NCI-H774 (cell line): ENCODE data around the gene TPO.

Experiments
- DNase-seq: peaks from one replicate; lab custom pipeline; 2025; lab: John Stamatoyannopoulos, UW

Gene TPO

DNA sequence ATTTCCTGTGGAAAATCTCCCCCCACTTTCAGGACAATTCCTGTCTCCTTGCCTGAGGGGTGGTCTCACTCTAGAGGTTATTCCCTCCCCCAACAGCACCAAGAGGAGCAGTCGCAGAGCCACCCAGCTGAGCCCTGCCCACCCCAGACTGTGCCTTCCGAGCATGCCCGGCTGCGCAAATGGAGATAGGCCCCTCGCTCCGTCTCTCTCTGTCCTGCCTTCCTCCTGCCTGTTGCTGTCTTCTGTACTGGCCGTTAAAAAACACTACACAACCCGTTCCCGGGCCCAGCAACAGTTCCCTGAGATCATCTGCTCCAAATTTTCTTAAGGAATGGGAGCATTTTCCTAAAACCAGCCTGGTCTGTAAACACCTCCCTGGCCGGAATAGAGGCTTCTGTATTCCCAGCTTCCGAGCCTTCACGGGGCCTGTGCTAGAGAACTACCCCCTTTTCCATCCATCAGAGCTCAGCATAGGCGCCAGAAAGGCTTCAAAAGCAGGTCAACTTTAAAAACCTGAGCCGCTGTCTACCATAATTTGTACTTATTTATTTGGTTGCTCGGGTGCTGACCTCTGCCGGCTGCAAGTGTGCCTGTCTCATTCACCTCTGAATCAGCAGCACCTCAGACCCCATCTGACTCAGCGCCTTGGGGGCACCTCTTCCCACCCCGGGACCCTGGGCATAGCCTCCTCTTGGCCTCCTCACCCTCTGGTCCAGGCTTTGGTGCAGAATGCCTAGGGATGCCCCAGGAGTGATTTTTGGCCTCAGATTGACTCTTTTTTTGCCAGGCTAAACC, 171.6 kb downstream of the TPO start:
- DNase-seq = no peak

DNA sequence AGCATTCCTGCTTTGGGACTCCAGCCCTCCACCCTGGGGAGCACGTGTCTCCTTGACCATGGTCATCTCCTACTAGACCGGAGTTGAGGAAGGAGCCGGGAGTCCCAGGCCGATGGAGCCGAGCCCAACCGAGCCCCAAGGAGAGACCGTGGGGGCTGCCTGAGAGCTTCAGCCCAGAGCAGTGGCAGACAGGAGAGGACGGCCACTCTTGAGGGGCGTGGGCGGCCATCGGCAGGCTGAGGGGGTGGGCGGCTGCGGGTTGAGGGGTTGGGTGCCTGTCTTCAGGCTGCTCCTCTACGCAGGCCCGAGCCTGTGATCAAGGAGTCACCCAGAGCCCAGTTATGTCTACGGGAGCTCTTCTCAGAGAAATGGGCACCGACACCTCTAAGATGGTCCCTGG, 172.4 kb downstream of the TPO start:
- DNase-seq = no peak

GRCh38 chr2:1586251-1586922, 173.1 kb downstream of the TPO start:
- no peak for DNase-seq

DNA sequence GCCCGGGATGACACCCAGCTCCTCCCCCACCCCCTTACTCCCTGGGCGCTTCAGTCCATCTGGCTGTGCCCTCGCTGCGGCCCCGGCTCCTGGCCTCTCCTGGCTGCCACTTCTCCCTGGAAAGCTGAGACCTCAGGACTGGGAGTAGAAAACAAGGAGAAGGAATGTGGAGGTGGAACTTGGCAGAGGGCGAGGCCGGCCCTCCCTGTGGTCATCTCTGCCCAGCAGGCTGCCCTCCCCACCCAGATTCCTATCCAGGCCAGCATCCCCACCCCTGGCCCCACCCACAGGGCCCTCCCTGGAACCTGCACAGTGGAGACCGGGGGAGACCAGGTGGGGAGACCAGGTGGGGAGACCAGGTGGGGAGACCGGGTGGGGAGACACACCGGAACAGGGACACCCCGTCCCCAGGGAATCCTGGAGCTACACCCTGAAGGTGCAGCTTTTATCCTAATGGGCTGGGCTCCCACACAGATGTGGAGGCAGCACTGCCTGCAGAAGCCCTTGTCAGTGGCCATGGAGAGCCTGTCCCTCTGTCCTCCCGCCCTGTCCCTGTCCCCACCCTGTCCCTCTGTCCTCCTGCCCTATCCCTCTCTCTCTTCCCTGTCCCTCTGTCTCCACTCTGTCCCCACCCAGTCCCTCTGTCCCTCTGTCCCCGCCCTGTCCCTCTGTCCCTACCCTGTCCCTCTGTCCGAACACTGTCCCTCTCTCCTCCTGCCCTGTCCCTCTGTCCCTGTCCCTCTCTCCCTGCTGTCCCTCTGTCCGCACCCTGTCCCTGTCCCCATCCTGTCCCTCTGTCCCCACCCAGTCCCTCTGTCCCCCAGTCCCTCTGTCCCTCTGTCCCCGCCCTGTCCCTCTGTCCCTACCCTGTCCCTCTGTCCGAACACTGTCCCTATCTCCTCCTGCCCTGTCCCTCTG, 173.9 kb downstream of the TPO start:
- DNase-seq = no peak

DNA sequence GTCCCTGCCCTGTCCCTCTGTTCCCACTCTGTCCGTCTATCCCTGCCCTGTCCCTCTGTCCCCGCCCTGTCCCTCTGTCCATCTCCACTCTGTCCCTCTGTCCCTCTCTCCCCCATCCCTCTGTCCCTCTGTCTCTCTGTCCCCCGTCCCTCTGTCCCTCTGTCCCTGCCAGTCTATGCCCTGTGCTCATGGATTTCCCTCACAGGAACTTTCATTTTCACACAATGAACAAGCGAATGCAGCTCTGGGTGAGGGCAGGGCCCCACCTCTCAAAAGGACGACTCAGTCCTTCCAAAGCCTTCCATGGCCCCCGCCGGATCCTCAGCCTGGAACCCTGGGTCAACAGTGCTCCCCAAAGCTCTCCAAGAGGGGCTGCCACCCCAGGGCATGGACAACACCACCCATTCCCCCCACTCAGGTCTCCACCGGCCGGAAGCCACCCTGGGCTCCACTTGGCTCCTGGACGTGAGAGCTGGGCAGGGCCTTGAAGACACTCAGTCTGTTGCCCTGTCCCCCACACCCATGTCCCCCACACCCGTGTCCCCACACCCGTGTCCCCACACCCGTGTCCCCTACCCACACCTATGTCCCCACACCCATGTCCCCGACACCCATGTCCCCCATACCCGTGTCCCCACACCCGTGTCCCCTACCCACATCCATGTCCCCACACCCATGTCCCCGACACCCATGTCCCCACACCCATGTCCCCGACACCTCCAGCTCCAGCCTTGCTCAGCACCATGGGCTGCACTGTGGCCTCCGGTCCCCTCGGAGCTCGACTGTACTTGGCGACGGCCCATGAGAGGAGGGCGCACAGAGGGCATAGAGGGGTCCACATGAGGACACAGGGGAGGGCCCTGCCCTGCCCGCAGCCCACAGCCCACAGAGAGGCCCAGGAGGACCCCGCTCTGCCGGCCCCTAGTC, 175.1 kb downstream of the TPO start:
- DNase-seq = no peak

- no peak for DNase-seq
Observed at GRCh38 chr2:1588978-1589621, 175.8 kb downstream of the TPO start.

- DNase-seq = no peak
Observed at GRCh38 chr2:1590596-1591460, 177.6 kb downstream of the TPO start.

DNA sequence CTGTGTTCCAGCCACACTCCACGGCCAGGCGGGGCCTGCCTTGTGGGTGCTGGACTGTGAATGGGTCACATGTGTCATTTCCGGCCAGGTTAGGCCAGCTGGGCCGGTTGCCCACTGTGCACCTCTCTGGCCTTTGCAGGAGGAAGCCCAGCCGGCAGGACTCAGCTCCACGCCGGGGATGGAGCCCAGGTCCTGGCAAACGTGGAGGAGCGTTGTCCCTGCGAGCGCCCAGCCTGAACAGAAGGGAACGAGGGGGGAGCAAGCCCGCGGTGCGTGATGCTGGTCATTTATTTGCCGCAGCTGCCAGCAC, 178.2 kb downstream of the TPO start:
- DNase-seq = no peak
